ENCODE results near the gene ZNF639. TPM values are rescaled to one million over a fixed set of nuclear protein-coding genes. Genes with fewer than 3 reads are reported as not detected.
"Not testable (repeated sequence)": the region's sequence is repeated elsewhere in the genome, so short reads cannot be mapped to it uniquely, and the experiment has no call there.

Gene ZNF639
- total RNA-seq, 4 donors from 2014 or later: 50.0 to 78.2 (median 58.8) TPM

DNA sequence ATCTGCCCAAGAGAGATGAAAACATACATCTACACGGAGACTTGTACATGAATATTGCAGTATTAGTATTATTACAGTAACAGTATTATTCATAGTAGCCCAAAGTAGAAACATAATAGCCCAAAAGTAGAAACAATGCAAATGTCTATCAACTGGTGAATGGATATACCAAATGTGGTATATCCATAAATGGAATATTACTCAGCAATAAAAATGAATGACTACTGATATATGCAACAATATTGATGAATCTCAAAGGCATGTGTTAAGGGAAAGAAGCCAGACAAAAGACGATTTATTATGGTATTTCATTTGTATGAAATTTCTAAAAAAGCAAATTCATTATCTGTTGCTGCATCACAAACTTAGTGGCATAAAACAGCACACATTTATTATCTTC is 23.5 kb upstream of the ZNF639 start:
- intact Hi-C loops (cut with DNase I): no loop called here
- no peak overlapping the region for H3K27ac ChIP-seq (replicated peaks in 1 of 4)
- H3K4me1 ChIP-seq: no peaks in the 10 kb centered on the region
- H3K4me3 ChIP-seq: no peak overlapping the region
- TF ChIP-seq POLR2A (IDR thresholded peaks at IDR 0.05; ENCODE audit: low read depth) (no peak), EP300 (IDR thresholded peaks at IDR 0.05) (no peak), POLR2AphosphoS5 (IDR thresholded peaks at IDR 0.05) (no peak), CTCF (IDR thresholded peaks at IDR 0.05) (no peak)
- no peak for DNase-seq (ENCODE audit: extremely low spot score)
- no peaks in the 10 kb centered on the region for H3K27me3 ChIP-seq
- H3K9me3 ChIP-seq: peaks cover 0 to 7% (median 2%) of the 10 kb centered on the region in 4 donors
- no peaks in the 10 kb centered on the region for H3K36me3 ChIP-seq
- WGBS: 88% methylated on average over 2 of the region's 2 CpGs

GRCh38 chr3:179299999-179300613 is 22.7 kb upstream of the ZNF639 start:
- peak; percentile 42 for DNase-seq (ENCODE audit: extremely low spot score)
- 91% methylated on average over 5 of the region's 5 CpGs for WGBS
- peaks cover 0 to 7% (median 2%) of the 10 kb centered on the region in 4 donors for H3K9me3 ChIP-seq
- intact Hi-C loops (cut with DNase I): no loop called here
- no peaks in the 10 kb centered on the region for H3K4me1 ChIP-seq
- no peaks in the 10 kb centered on the region for H3K36me3 ChIP-seq
- H3K27me3 ChIP-seq: no peaks in the 10 kb centered on the region
- no peak for TF ChIP-seq POLR2AphosphoS5 (IDR thresholded peaks at IDR 0.05)
- no peak for TF ChIP-seq EP300 (IDR thresholded peaks at IDR 0.05)
- no peak for TF ChIP-seq CTCF (IDR thresholded peaks at IDR 0.05)
- TF ChIP-seq POLR2A (IDR thresholded peaks at IDR 0.05; ENCODE audit: low read depth): no peak
- H3K27ac ChIP-seq (replicated peaks in 1 of 4): no peak overlapping the region
- no peak overlapping the region for H3K4me3 ChIP-seq

DNA sequence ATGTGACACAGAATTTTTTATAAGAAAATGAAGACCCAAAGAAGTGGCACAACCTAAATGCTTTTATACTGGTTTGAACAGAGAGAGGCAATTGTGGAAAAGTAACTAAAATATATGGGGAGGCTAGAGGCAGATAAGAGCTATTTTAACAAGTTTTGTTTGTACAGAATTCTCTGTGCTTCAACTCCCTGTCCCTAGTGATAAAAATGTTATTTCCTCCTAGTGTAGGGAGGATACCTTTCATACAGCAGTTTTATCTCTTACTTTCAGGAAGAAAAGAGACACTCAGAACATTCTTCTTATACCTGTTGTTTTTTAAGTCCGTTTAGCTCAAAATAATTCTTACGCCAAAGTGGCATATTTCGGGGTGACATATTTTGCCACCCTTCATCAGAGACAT is 21.2 kb upstream of the ZNF639 start:
- peaks cover 0 to 7% (median 2%) of the 10 kb centered on the region in 4 donors for H3K9me3 ChIP-seq
- TF ChIP-seq CTCF (IDR thresholded peaks at IDR 0.05) (no peak), POLR2AphosphoS5 (IDR thresholded peaks at IDR 0.05) (no peak), EP300 (IDR thresholded peaks at IDR 0.05) (no peak), POLR2A (IDR thresholded peaks at IDR 0.05; ENCODE audit: low read depth) (no peak)
- no peak overlapping the region for H3K27ac ChIP-seq (replicated peaks in 1 of 4)
- intact Hi-C loops (cut with DNase I): no loop called here
- no peak for DNase-seq (ENCODE audit: extremely low spot score)
- H3K27me3 ChIP-seq: no peaks in the 10 kb centered on the region
- no peaks in the 10 kb centered on the region for H3K4me1 ChIP-seq
- WGBS: 61% methylated on average over 3 of the region's 3 CpGs
- H3K4me3 ChIP-seq: no peak overlapping the region
- no peaks in the 10 kb centered on the region for H3K36me3 ChIP-seq

DNA sequence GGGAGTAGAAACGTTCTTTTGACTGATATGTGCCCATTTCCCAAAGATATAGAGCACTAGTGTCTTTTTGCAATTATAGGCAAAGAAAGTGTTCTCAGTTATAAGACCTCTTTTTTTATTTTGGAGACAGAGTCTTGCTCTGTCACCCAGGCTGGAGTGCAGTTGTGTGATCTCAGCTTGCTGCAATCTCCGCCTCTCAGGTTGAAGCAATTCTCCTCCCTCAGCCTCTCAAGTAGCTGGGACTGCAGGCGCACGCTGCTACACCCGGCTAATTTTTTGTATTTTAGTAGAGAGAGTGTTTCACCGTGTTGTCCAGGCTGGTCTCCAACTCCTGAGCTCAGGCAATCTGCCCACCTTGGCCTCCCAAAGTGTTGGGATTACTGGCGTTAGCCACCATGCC is 20.7 kb upstream of the ZNF639 start:
- WGBS: 85% methylated on average over 7 of the region's 7 CpGs
- no peaks in the 10 kb centered on the region for H3K4me1 ChIP-seq
- H3K4me3 ChIP-seq: no peak overlapping the region
- no peaks in the 10 kb centered on the region for H3K36me3 ChIP-seq
- intact Hi-C loops (cut with DNase I): no loop called here
- no peak overlapping the region for H3K27ac ChIP-seq (replicated peaks in 1 of 4)
- DNase-seq (ENCODE audit: extremely low spot score): no peak
- no peak for TF ChIP-seq POLR2A (IDR thresholded peaks at IDR 0.05; ENCODE audit: low read depth)
- no peak for TF ChIP-seq EP300 (IDR thresholded peaks at IDR 0.05)
- no peak for TF ChIP-seq POLR2AphosphoS5 (IDR thresholded peaks at IDR 0.05)
- TF ChIP-seq CTCF (IDR thresholded peaks at IDR 0.05): no peak
- H3K27me3 ChIP-seq: no peaks in the 10 kb centered on the region
- peaks cover 0 to 7% (median 2%) of the 10 kb centered on the region in 4 donors for H3K9me3 ChIP-seq

- H3K4me3 ChIP-seq: no peak overlapping the region
- no peaks in the 10 kb centered on the region for H3K36me3 ChIP-seq
- no peak for TF ChIP-seq CTCF (IDR thresholded peaks at IDR 0.05)
- no peak for TF ChIP-seq POLR2AphosphoS5 (IDR thresholded peaks at IDR 0.05)
- TF ChIP-seq POLR2A (IDR thresholded peaks at IDR 0.05; ENCODE audit: low read depth): no peak
- no peak for TF ChIP-seq EP300 (IDR thresholded peaks at IDR 0.05)
- intact Hi-C loops (cut with DNase I): no loop called here
- no peak for DNase-seq (ENCODE audit: extremely low spot score)
- no peaks in the 10 kb centered on the region for H3K27me3 ChIP-seq
- no peaks in the 10 kb centered on the region for H3K4me1 ChIP-seq
- WGBS: 28% methylated on average over 2 of the region's 2 CpGs
- H3K27ac ChIP-seq (replicated peaks in 1 of 4): no peak overlapping the region
- peaks cover 0 to 1% (median 0%) of the 10 kb centered on the region in 4 donors for H3K9me3 ChIP-seq
These were observed 18.2 kb upstream of the ZNF639 start for GRCh38 chr3:179304605-179305004.

DNA sequence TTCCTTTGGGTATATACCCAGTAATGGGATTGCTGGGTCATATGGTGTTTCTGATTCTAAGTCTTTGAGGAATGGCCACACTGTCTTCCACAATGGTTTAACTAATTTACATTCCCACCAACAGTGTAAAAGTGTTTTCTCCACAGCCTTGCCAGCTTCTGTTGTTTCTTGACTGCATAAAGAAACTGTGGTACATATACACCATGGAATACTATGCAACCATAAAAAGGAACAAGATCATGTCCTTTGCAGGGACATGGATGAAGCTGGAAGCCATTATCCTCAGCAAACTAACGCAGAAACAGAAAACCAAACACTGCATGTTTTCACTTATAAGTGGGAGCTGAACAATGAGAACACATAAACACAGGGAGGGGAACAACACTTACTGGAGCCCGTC is 15.5 kb upstream of the ZNF639 start:
- intact Hi-C loops (cut with DNase I); DNase-seq (ENCODE audit: extremely low spot score); H3K36me3 ChIP-seq; H3K4me1 ChIP-seq; H3K9me3 ChIP-seq; H3K27me3 ChIP-seq; H3K27ac ChIP-seq (replicated peaks in 1 of 4); H3K4me3 ChIP-seq: not testable (repeated sequence)
- WGBS: 76% methylated on average over 2 of the region's 2 CpGs

Data from esophagus muscularis mucosa (tissue), 4 donors.